GM23338 (cell line): ENCODE results near the gene ZXDC. TPM values are rescaled to one million over a fixed set of nuclear protein-coding genes. Genes with fewer than 3 reads are reported as not detected.

Experiments
- ATAC-seq: fragments of 200-7000 bp; cut with Tn5 transposase; 3 replicates; pipeline ENCODE4 v1.9.1; 2020
- DNase-seq: peaks from one replicate; pipeline ENCODE4 v3.0.0-alpha.2; 2015; ENCODE audit warnings: low spot score
- H2AFZ ChIP-seq: fragments of 200-600 bp; sonication (generic); 2 replicates; pipeline ENCODE4 v1.8.0; 2016; ENCODE audit warnings: antibody characterized with exemption, mild to moderate bottlenecking, moderate library complexity
- H3F3A ChIP-seq: fragments of 200-600 bp; sonication (generic); replicated peaks from 2 replicates; pipeline ENCODE4 v1.8.0; 2017; ENCODE audit warnings: antibody characterized with exemption, mixed run types, low read depth
- H3K27ac ChIP-seq: fragments of 200-600 bp; sonication (generic); 2 replicates; pipeline ENCODE4 v1.6.1; 2016; ENCODE audit warnings: low read depth
- H3K27me3 ChIP-seq: fragments of 200-600 bp; sonication (generic); 2 replicates; pipeline ENCODE4 v1.8.0; 2016; ENCODE audit warnings: mild to moderate bottlenecking, mixed run types, moderate library complexity; ENCODE audit not compliant: insufficient read depth
- H3K36me3 ChIP-seq: fragments of 200-600 bp; sonication (generic); 2 replicates; pipeline ENCODE4 v1.8.0; 2016; ENCODE audit warnings: mild to moderate bottlenecking; ENCODE audit not compliant: insufficient read depth
- H3K4me1 ChIP-seq: fragments of 200-600 bp; sonication (generic); 2 replicates; pipeline ENCODE4 v1.8.0; 2016; ENCODE audit warnings: mild to moderate bottlenecking, moderate library complexity; ENCODE audit not compliant: insufficient read depth
- H3K4me2 ChIP-seq: fragments of 200-600 bp; sonication (generic); 2 replicates; pipeline ENCODE4 v1.7.1; 2017; ENCODE audit warnings: mixed run types
- H3K4me3 ChIP-seq: fragments of 200-600 bp; sonication (generic); 2 replicates; pipeline ENCODE4 v1.6.1; 2016; ENCODE audit warnings: mixed run types
- H3K79me2 ChIP-seq: fragments of 200-600 bp; sonication (generic); replicated peaks from 2 replicates; pipeline ENCODE4 v1.8.0; 2017; ENCODE audit warnings: mild to moderate bottlenecking; ENCODE audit not compliant: insufficient read depth
- H3K9me2 ChIP-seq: fragments of 200-600 bp; sonication (generic); 2 replicates; pipeline ENCODE4 v1.8.0; 2017; ENCODE audit not compliant: insufficient read depth
- H4K20me1 ChIP-seq: fragments of 200-600 bp; sonication (generic); replicated peaks from 2 replicates; pipeline ENCODE4 v1.8.0; 2017; ENCODE audit warnings: mild to moderate bottlenecking; ENCODE audit not compliant: insufficient read depth
- H3K27ac Mint-ChIP-seq: 2 replicates; pipeline ENCODE4 v1.8.0; 2020; ENCODE audit warnings: inconsistent platforms, mild to moderate bottlenecking, moderate library complexity, mixed read lengths
- H3K27me3 Mint-ChIP-seq: 3 replicates; pipeline ENCODE4 v1.8.0; 2022; ENCODE audit warnings: low read depth, mild to moderate bottlenecking, moderate library complexity, mixed read lengths, inconsistent platforms; ENCODE audit not compliant: insufficient read depth, poor library complexity
- H3K36me3 Mint-ChIP-seq: 3 replicates; pipeline ENCODE4 v1.8.0; 2021; ENCODE audit warnings: low read depth, mild to moderate bottlenecking, inconsistent platforms, moderate library complexity, mixed read lengths
- H3K4me1 Mint-ChIP-seq: 3 replicates; pipeline ENCODE4 v1.8.0; 2020; ENCODE audit warnings: mild to moderate bottlenecking, inconsistent platforms, mixed read lengths
- H3K4me3 Mint-ChIP-seq: 3 replicates; pipeline ENCODE4 v1.8.0; 2021; ENCODE audit warnings: moderate library complexity, mild to moderate bottlenecking, inconsistent platforms, mixed read lengths
- H3K9me3 Mint-ChIP-seq: 3 replicates; pipeline ENCODE4 v1.8.0; 2020; ENCODE audit warnings: moderate library complexity, mild to moderate bottlenecking, inconsistent platforms, mixed read lengths
- CREB1 ChIP-seq: fragments of 250-450 bp; sonication (Bioruptor Pico); IDR thresholded peaks from 2 replicates; pipeline ENCODE4 v1.5.0; 2020; ENCODE audit warnings: low read depth, mild to moderate bottlenecking, moderate library complexity
- CTCF ChIP-seq, 2 experiments: fragments of 200-600 bp in 1 of 2; sonication (generic) in 1 of 2; conservative IDR thresholded peaks; 2 replicates each; pipeline versions ENCODE4 v1.5.1 to v1.6.1; 2016 to 2017; ENCODE audit warnings: antibody characterized with exemption in 2 of 2, low read depth in 2 of 2, mild to moderate bottlenecking in 2 of 2, moderate library complexity in 1 of 2
- ETS1 ChIP-seq: IDR thresholded peaks from 2 replicates; pipeline ENCODE4 v1.6.1; 2016; ENCODE audit warnings: antibody characterized with exemption
- EZH2 ChIP-seq: fragments of 200-600 bp; sonication (generic); IDR thresholded peaks from one replicate; pipeline ENCODE4 v1.8.0; 2017; ENCODE audit warnings: antibody characterized with exemption, mild to moderate bottlenecking, low read depth; ENCODE audit not compliant: unreplicated experiment
- EZH2phosphoT487 ChIP-seq: fragments of 200-600 bp; sonication (generic); IDR thresholded peaks from one replicate; pipeline ENCODE4 v1.8.1; 2018; ENCODE audit warnings: antibody characterized with exemption; ENCODE audit not compliant: unreplicated experiment
- JUNB ChIP-seq: IDR thresholded peaks from one replicate; pipeline ENCODE4 v1.6.1; 2016; ENCODE audit warnings: antibody characterized with exemption; ENCODE audit not compliant: unreplicated experiment
- NANOG ChIP-seq: IDR thresholded peaks from 2 replicates; pipeline ENCODE4 v1.6.1; 2016; ENCODE audit warnings: antibody characterized with exemption, borderline replicate concordance
- POLR2AphosphoS5 ChIP-seq: IDR thresholded peaks from 2 replicates; pipeline ENCODE4 v1.6.1; 2016; ENCODE audit warnings: antibody characterized with exemption, low read depth
- REST ChIP-seq: IDR thresholded peaks from one replicate; pipeline ENCODE4 v1.6.1; 2018; ENCODE audit warnings: antibody characterized with exemption; ENCODE audit not compliant: unreplicated experiment
- STAT1 ChIP-seq: IDR thresholded peaks from one replicate; pipeline ENCODE4 v1.6.1; 2016; ENCODE audit warnings: antibody characterized with exemption; ENCODE audit not compliant: unreplicated experiment
- ZNF114 ChIP-seq: fragments of 250-450 bp; sonication (Bioruptor Pico); IDR thresholded peaks from 2 replicates; pipeline ENCODE4 v1.5.0; 2020; ENCODE audit warnings: mild to moderate bottlenecking, moderate library complexity
- ZNF331 ChIP-seq: fragments of 250-450 bp; sonication (Bioruptor Pico); IDR thresholded peaks from 2 replicates; pipeline ENCODE4 v1.5.0; 2020; ENCODE audit warnings: low read depth, mild to moderate bottlenecking, moderate library complexity
- ZNF462 ChIP-seq: fragments of 250-450 bp; sonication (Bioruptor Pico); IDR thresholded peaks from 2 replicates; pipeline ENCODE4 v1.5.0; 2020; ENCODE audit warnings: mild to moderate bottlenecking, moderate library complexity
- polyA plus RNA-seq: library from polyadenylated mRNA; unstranded; fragments of >200 nt; fragmentation: Nextera tagmentation; extraction: Ambion mirVana; gene quantifications from 2 replicates; pipeline ENCODE4 v1.2.1, GENCODE V29; 2016
- total RNA-seq: library from RNA; depleted of rRNA; stranded (reverse); fragments of >200 nt; shearing (Covaris generic); gene quantifications from 2 replicates; pipeline ENCODE4 v1.2.3, GENCODE V29; 2014

Gene ZXDC
- total and polyA plus RNA-seq, 2 experiments from 2014 or later, result 5.7 to 45.1 TPM

- no peak overlapping the region for H2AFZ ChIP-seq
- H3K4me2 ChIP-seq, result no peak overlapping the region
- H3K27ac Mint-ChIP-seq, result no peak overlapping the region
Observed at GRCh38 chr3:126519506-126520455, 44.1 kb upstream of the ZXDC start.

More at GRCh38 chr3:126519506-126520455, 44.1 kb upstream of the ZXDC start:
- Histone ChIP-seq H3K79me2 (no peaks in the 10 kb centered on the region), H3K36me3 (no peaks in the 10 kb centered on the region), H3K27ac (no peak overlapping the region), H4K20me1 (no peaks in the 10 kb centered on the region), H3K4me3 (no peak overlapping the region), H3F3A (no peaks in the 10 kb centered on the region), H3K4me1 (0 out of 2 replicates have a peak, but pooled peaks cover 4% of the 10 kb centered on the region), H3K9me2 (no peaks in the 10 kb centered on the region), H3K27me3 (peaks cover 14% of the 10 kb centered on the region)
- DNase-seq (no peak), ATAC-seq (no peak)
- Mint-ChIP-seq H3K9me3 (no peaks in the 10 kb centered on the region), H3K4me3 (no peak overlapping the region), H3K36me3 (no peaks in the 10 kb centered on the region), H3K4me1 (peaks cover 5% of the 10 kb centered on the region; the same call in 2 of the 3 replicates), H3K27me3 (peaks cover 11% of the 10 kb centered on the region)
- TF ChIP-seq CREB1 (CRISPR knock-in tag) (no peak), ZNF462 (CRISPR knock-in tag) (no peak), STAT1 (no peak), EZH2phosphoT487 (no peak), NANOG (no peak), ZNF114 (CRISPR knock-in tag) (no peak), JUNB (no peak), EZH2 (no peak), REST (no peak), ZNF331 (CRISPR knock-in tag) (no peak), ETS1 (no peak), CTCF (conservative IDR thresholded peaks at IDR 0.05; ENCODE audit: low read depth in 2 of 2) (no peak), POLR2AphosphoS5 (no peak)
